ENCODE data around the gene CHD5. TPM values are rescaled to one million over a fixed set of nuclear protein-coding genes. Genes with fewer than 3 reads are reported as not detected.

The CHD5 gene
- total RNA-seq, 1 experiment from 2014 or later: 0.39 TPM

GRCh38 chr1:6157132-6157527, 23.0 kb downstream of the CHD5 start:
- no peaks in the 10 kb centered on the region for H3K27me3 ChIP-seq (replicated peaks; ENCODE audit: control insufficient read depth, insufficient read depth, low read length)
- no peak for TF ChIP-seq CTCF (IDR thresholded peaks at IDR 0.05; ENCODE audit: insufficient read depth in 1 of 2, low read depth in 1 of 2, low read length in 1 of 2, severe bottlenecking in 1 of 2, unreplicated experiment in 1 of 2)
- no peaks in the 10 kb centered on the region for H3K9me3 Mint-ChIP-seq (ENCODE audit: unreplicated experiment)
- H3K27me3 Mint-ChIP-seq (ENCODE audit: insufficient read depth, unreplicated experiment): no peaks in the 10 kb centered on the region
- no peak for DNase-seq
- BruUV-seq (replicated peaks): no TSS peak
- peak overlapping the region; percentile 56 for H3K4me3 Mint-ChIP-seq (ENCODE audit: unreplicated experiment)
- ChIA-PET CTCF (interaction anchor here (0.7 to 1.4 kb wide), 2 partner anchors 43 to 88 kb away, joined by 3 to 4 read pairs; no protein-coding TSS in a partner anchor), POLR2A (no interaction called here)
- peak overlapping the region; percentile 85 for H3K27ac Mint-ChIP-seq (ENCODE audit: unreplicated experiment)
- H3K4me1 ChIP-seq: peaks cover 19% of the 10 kb centered on the region
- no peaks in the 10 kb centered on the region for H3K36me3 ChIP-seq (ENCODE audit: control insufficient read depth, insufficient read depth, low read length)
- no peak overlapping the region for H3K4me3 ChIP-seq (ENCODE audit: low read depth, low read length)
- no peaks in the 10 kb centered on the region for H3K9me3 ChIP-seq
- intact Hi-C loops (cut with micrococcal nuclease; ENCODE audit: unreplicated experiment): no loop called here
- H3K36me3 Mint-ChIP-seq (ENCODE audit: insufficient read depth, unreplicated experiment): peaks cover 6% of the 10 kb centered on the region
- peaks cover 14% of the 10 kb centered on the region for H3K4me1 Mint-ChIP-seq (ENCODE audit: low read depth, unreplicated experiment)

GRCh38 chr1:6154525-6155319, 25.4 kb downstream of the CHD5 start:
- no peak overlapping the region for H3K4me3 ChIP-seq (ENCODE audit: low read depth, low read length)
- BruUV-seq (replicated peaks): no TSS peak
- H3K27me3 Mint-ChIP-seq (ENCODE audit: insufficient read depth, unreplicated experiment): no peaks in the 10 kb centered on the region
- H3K4me1 Mint-ChIP-seq (ENCODE audit: low read depth, unreplicated experiment): peaks cover 14% of the 10 kb centered on the region
- DNase-seq: no peak
- no peaks in the 10 kb centered on the region for H3K9me3 Mint-ChIP-seq (ENCODE audit: unreplicated experiment)
- no peak for TF ChIP-seq CTCF (IDR thresholded peaks at IDR 0.05; ENCODE audit: insufficient read depth in 1 of 2, low read depth in 1 of 2, low read length in 1 of 2, severe bottlenecking in 1 of 2, unreplicated experiment in 1 of 2)
- peaks cover 19% of the 10 kb centered on the region for H3K4me1 ChIP-seq
- intact Hi-C loops (cut with micrococcal nuclease; ENCODE audit: unreplicated experiment): no loop called here
- no peak overlapping the region for H3K27ac Mint-ChIP-seq (ENCODE audit: unreplicated experiment)
- CTCF ChIA-PET: no interaction called here
- H3K36me3 ChIP-seq (ENCODE audit: control insufficient read depth, insufficient read depth, low read length): no peaks in the 10 kb centered on the region
- no peaks in the 10 kb centered on the region for H3K27me3 ChIP-seq (replicated peaks; ENCODE audit: control insufficient read depth, insufficient read depth, low read length)
- H3K4me3 Mint-ChIP-seq (ENCODE audit: unreplicated experiment): no peak overlapping the region
- POLR2A ChIA-PET: no interaction called here
- H3K36me3 Mint-ChIP-seq (ENCODE audit: insufficient read depth, unreplicated experiment): peaks cover 6% of the 10 kb centered on the region
- H3K9me3 ChIP-seq: no peaks in the 10 kb centered on the region

GRCh38 chr1:6152882-6153281, 27.2 kb downstream of the CHD5 start:
- H3K36me3 Mint-ChIP-seq (ENCODE audit: insufficient read depth, unreplicated experiment): no peaks in the 10 kb centered on the region
- Histone ChIP-seq H3K9me3 (no peaks in the 10 kb centered on the region), H3K27me3 (replicated peaks; ENCODE audit: control insufficient read depth, insufficient read depth, low read length) (no peaks in the 10 kb centered on the region), H3K36me3 (ENCODE audit: control insufficient read depth, insufficient read depth, low read length) (no peaks in the 10 kb centered on the region), H3K4me3 (ENCODE audit: low read depth, low read length) (no peak overlapping the region), H3K4me1 (peaks cover 12% of the 10 kb centered on the region)
- ChIA-PET CTCF (no interaction called here), POLR2A (no interaction called here)
- H3K4me3 Mint-ChIP-seq (ENCODE audit: unreplicated experiment): no peak overlapping the region
- H3K27ac Mint-ChIP-seq (ENCODE audit: unreplicated experiment): no peak overlapping the region
- H3K9me3 Mint-ChIP-seq (ENCODE audit: unreplicated experiment): no peaks in the 10 kb centered on the region
- DNase-seq: no peak
- no TSS peak for BruUV-seq (replicated peaks)
- H3K27me3 Mint-ChIP-seq (ENCODE audit: insufficient read depth, unreplicated experiment): no peaks in the 10 kb centered on the region
- peaks cover 8% of the 10 kb centered on the region for H3K4me1 Mint-ChIP-seq (ENCODE audit: low read depth, unreplicated experiment)
- intact Hi-C loops (cut with micrococcal nuclease; ENCODE audit: unreplicated experiment): no loop called here
- TF ChIP-seq CTCF (IDR thresholded peaks at IDR 0.05; ENCODE audit: insufficient read depth in 1 of 2, low read depth in 1 of 2, low read length in 1 of 2, severe bottlenecking in 1 of 2, unreplicated experiment in 1 of 2): no peak
